Measurements from ENCODE around the gene DDIT4.
"Not testable (repeated sequence)": the region's sequence is repeated elsewhere in the genome, so short reads cannot be mapped to it uniquely, and the experiment has no call there.

DDIT4 gene

GRCh38 chr10:72295330-72295910 is 21.7 kb downstream of the DDIT4 start:
- DNase-seq (ENCODE audit: low read depth), result no peak

- DNase-seq (ENCODE audit: low read depth), result not testable (repeated sequence)
These were observed 23.1 kb downstream of the DDIT4 start for GRCh38 chr10:72296829-72297280.

GRCh38 chr10:72297281-72297804 is 23.6 kb downstream of the DDIT4 start:
- DNase-seq (ENCODE audit: low read depth), result no peak

- peak; percentile 66 for DNase-seq (ENCODE audit: low read depth)
These were observed 24.3 kb downstream of the DDIT4 start for GRCh38 chr10:72297805-72298591.

GRCh38 chr10:72298592-72299519 is 25.1 kb downstream of the DDIT4 start:
- no peak for DNase-seq (ENCODE audit: low read depth)

GRCh38 chr10:72303424-72304128 is 29.9 kb downstream of the DDIT4 start:
- no peak for DNase-seq (ENCODE audit: low read depth)

GRCh38 chr10:72306215-72306760 is 32.6 kb downstream of the DDIT4 start:
- no peak for DNase-seq (ENCODE audit: low read depth)

- DNase-seq (ENCODE audit: low read depth), result not testable (repeated sequence)
These were observed 34.0 kb downstream of the DDIT4 start for GRCh38 chr10:72307711-72308110.

- no peak for DNase-seq (ENCODE audit: low read depth)
These were observed 34.7 kb downstream of the DDIT4 start for GRCh38 chr10:72308320-72308987.

- no peak for DNase-seq (ENCODE audit: low read depth)
These were observed 35.8 kb downstream of the DDIT4 start for GRCh38 chr10:72309290-72310240.

- no peak for DNase-seq (ENCODE audit: low read depth)
These were observed 36.5 kb downstream of the DDIT4 start for GRCh38 chr10:72310241-72310633.

- DNase-seq (ENCODE audit: low read depth), result no peak
These were observed 36.9 kb downstream of the DDIT4 start for GRCh38 chr10:72310636-72311035.

GRCh38 chr10:72311667-72312066 is 37.9 kb downstream of the DDIT4 start:
- no peak for DNase-seq (ENCODE audit: low read depth)

- no peak for DNase-seq (ENCODE audit: low read depth)
These were observed 39.2 kb downstream of the DDIT4 start for GRCh38 chr10:72312865-72313391.

GRCh38 chr10:72314263-72314662 is 40.5 kb downstream of the DDIT4 start:
- no peak for DNase-seq (ENCODE audit: low read depth)

GRCh38 chr10:72315054-72315453 is 41.3 kb downstream of the DDIT4 start:
- no peak for DNase-seq (ENCODE audit: low read depth)

- no peak for DNase-seq (ENCODE audit: low read depth)
These were observed 42.1 kb downstream of the DDIT4 start for GRCh38 chr10:72315611-72316385.

GRCh38 chr10:72316386-72316700 is 42.6 kb downstream of the DDIT4 start:
- DNase-seq (ENCODE audit: low read depth), result no peak
